ENCODE measurements around the gene CEP126.

The CEP126 gene

DNA sequence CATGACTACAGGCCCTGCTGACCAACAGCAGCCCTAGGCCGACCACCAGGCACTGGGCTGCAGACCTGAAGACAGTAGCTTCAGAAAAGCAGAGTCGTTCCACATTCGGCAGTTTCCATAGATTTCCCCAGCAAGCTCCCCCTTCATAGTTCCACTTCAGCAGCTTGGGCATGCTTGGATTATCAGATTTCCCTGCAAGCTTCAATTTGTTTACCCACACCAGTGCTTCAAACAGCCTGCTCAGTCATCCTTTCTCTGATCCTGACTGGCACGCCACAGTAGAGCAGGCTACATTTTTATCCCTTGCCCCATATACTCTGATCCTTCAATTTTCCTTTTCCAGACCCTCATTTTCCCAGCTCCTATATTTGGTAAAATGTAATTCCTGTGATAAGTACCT is 81.3 kb downstream of the CEP126 start:
- TF ChIP-seq, protein P1, sequence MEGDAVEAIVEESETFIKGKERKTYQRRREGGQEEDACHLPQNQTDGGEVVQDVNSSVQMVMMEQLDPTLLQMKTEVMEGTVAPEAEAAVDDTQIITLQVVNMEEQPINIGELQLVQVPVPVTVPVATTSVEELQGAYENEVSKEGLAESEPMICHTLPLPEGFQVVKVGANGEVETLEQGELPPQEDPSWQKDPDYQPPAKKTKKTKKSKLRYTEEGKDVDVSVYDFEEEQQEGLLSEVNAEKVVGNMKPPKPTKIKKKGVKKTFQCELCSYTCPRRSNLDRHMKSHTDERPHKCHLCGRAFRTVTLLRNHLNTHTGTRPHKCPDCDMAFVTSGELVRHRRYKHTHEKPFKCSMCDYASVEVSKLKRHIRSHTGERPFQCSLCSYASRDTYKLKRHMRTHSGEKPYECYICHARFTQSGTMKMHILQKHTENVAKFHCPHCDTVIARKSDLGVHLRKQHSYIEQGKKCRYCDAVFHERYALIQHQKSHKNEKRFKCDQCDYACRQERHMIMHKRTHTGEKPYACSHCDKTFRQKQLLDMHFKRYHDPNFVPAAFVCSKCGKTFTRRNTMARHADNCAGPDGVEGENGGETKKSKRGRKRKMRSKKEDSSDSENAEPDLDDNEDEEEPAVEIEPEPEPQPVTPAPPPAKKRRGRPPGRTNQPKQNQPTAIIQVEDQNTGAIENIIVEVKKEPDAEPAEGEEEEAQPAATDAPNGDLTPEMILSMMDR (IDR thresholded peaks at IDR 0.05; ENCODE audit: low read depth, low read length, poor library complexity, severe bottlenecking): no peak
- TF ChIP-seq EZH2phosphoT487 (IDR thresholded peaks at IDR 0.05; ENCODE audit: borderline replicate concordance, low read length): no peak
- no peaks in the 10 kb centered on the region for H3K79me2 ChIP-seq (ENCODE audit: control insufficient read depth, low read length)
- no peaks in the 10 kb centered on the region for H4K20me1 ChIP-seq (ENCODE audit: control insufficient read depth, insufficient read depth, low read depth, low read length)
- no peak overlapping the region for H3K4me2 ChIP-seq (ENCODE audit: low read length)
- no peaks in the 10 kb centered on the region for H3K4me1 ChIP-seq (ENCODE audit: control insufficient read depth, low read length)
- no peaks in the 10 kb centered on the region for H3F3A ChIP-seq (ENCODE audit: control insufficient read depth, insufficient read depth)
- H3K36me3 ChIP-seq (ENCODE audit: control insufficient read depth, low read length): no peaks in the 10 kb centered on the region
- H3K9me3 ChIP-seq (ENCODE audit: control insufficient read depth, insufficient read depth, low read length): no peaks in the 10 kb centered on the region
- H3K9me2 ChIP-seq (replicated peaks; ENCODE audit: control insufficient read depth, low read length): no peaks in the 10 kb centered on the region
- no peaks in the 10 kb centered on the region for H3K27me3 ChIP-seq (ENCODE audit: control insufficient read depth, low read length)
- no peak overlapping the region for H3K27ac ChIP-seq (ENCODE audit: low read depth, low read length)
- H3K4me3 ChIP-seq (ENCODE audit: low read length): no peak overlapping the region

DNA sequence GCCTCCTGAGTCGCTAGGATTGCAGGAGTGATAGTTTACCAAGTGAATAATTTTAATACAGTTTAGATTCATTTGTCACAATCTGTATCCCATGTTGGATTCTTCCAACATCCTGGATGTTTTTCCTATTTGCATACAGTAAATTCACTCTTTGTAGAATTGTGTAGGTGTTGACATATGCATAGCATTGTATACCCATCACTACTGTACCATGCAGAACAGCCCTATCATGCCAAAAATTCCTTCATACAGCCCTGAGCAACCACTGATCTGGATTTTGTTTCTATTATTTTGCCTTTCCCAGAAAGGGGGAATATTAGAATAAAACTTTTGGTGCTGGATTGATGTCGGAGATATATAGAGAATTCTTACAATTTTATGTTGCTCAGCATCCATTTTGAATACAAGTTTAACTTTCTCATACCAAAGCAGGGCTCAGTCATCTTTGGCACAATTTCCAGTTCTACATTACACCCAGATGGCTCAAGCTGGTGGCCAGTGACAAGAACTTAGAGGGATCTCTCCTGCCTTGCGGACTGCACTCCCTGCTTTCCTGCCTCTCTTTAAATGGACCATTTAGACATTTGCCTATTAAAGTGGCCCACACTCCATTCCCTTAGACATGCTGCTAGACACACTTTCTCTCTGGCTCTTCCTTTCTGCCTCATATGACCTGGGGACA is 87.0 kb downstream of the CEP126 start:
- H3F3A ChIP-seq (ENCODE audit: control insufficient read depth, insufficient read depth): no peaks in the 10 kb centered on the region
- H3K4me2 ChIP-seq (ENCODE audit: low read length): no peak overlapping the region
- H3K4me1 ChIP-seq (ENCODE audit: control insufficient read depth, low read length): no peaks in the 10 kb centered on the region
- no peaks in the 10 kb centered on the region for H4K20me1 ChIP-seq (ENCODE audit: control insufficient read depth, insufficient read depth, low read depth, low read length)
- H3K36me3 ChIP-seq (ENCODE audit: control insufficient read depth, low read length): no peaks in the 10 kb centered on the region
- no peaks in the 10 kb centered on the region for H3K9me3 ChIP-seq (ENCODE audit: control insufficient read depth, insufficient read depth, low read length)
- H3K4me3 ChIP-seq (ENCODE audit: low read length): no peak overlapping the region
- no peaks in the 10 kb centered on the region for H3K27me3 ChIP-seq (ENCODE audit: control insufficient read depth, low read length)
- TF ChIP-seq, protein P1 (IDR thresholded peaks at IDR 0.05; ENCODE audit: low read depth, low read length, poor library complexity, severe bottlenecking): no peak
- no peak for TF ChIP-seq EZH2phosphoT487 (IDR thresholded peaks at IDR 0.05; ENCODE audit: borderline replicate concordance, low read length)
- H3K79me2 ChIP-seq (ENCODE audit: control insufficient read depth, low read length): no peaks in the 10 kb centered on the region
- no peaks in the 10 kb centered on the region for H3K9me2 ChIP-seq (replicated peaks; ENCODE audit: control insufficient read depth, low read length)
- no peak overlapping the region for H3K27ac ChIP-seq (ENCODE audit: low read depth, low read length)

DNA sequence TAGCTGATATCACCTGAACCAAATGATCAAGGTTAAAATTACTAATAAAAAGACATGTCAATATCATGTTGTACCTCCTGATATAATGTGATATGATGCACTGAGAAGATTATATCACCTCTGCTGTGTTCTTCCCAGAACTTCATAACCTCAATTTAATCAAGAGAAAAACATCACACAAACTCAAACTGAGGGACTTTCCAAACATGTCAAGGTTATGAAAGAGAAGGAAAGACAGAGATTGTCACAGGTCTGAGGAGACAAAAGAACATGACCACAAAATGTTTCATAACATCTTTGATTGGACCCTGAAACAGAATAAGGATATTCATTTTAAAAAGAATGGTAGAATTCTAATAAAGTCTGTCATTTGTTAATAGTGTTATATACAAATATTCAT is 89.4 kb downstream of the CEP126 start:
- Histone ChIP-seq H3K4me1 (ENCODE audit: control insufficient read depth, low read length) (no peaks in the 10 kb centered on the region), H3K79me2 (ENCODE audit: control insufficient read depth, low read length) (no peaks in the 10 kb centered on the region), H3K4me3 (ENCODE audit: low read length) (no peak overlapping the region), H3K27me3 (ENCODE audit: control insufficient read depth, low read length) (no peaks in the 10 kb centered on the region), H3K4me2 (ENCODE audit: low read length) (no peak overlapping the region), H3K9me3 (ENCODE audit: control insufficient read depth, insufficient read depth, low read length) (no peaks in the 10 kb centered on the region), H4K20me1 (ENCODE audit: control insufficient read depth, insufficient read depth, low read depth, low read length) (no peaks in the 10 kb centered on the region), H3K9me2 (replicated peaks; ENCODE audit: control insufficient read depth, low read length) (no peaks in the 10 kb centered on the region), H3K27ac (ENCODE audit: low read depth, low read length) (no peak overlapping the region), H3F3A (ENCODE audit: control insufficient read depth, insufficient read depth) (no peaks in the 10 kb centered on the region), H3K36me3 (ENCODE audit: control insufficient read depth, low read length) (no peaks in the 10 kb centered on the region)
- TF ChIP-seq, protein P1 (IDR thresholded peaks at IDR 0.05; ENCODE audit: low read depth, low read length, poor library complexity, severe bottlenecking): no peak
- TF ChIP-seq EZH2phosphoT487 (IDR thresholded peaks at IDR 0.05; ENCODE audit: borderline replicate concordance, low read length): no peak
